H9 (cell line): ENCODE data around the gene KCTD17. TPM values are rescaled to one million over a fixed set of nuclear protein-coding genes. Genes with fewer than 3 reads are reported as not detected.

Source experiments
- DNase-seq: peaks from one replicate; pipeline ENCODE4 v3.0.0-alpha.2; 2017
- H2AFZ ChIP-seq: one replicate; pipeline ENCODE4 v1.6.1; 2013; ENCODE audit warnings: mild to moderate bottlenecking, low read length, control low read depth, moderate library complexity
- H2AK5ac ChIP-seq: 2 replicates; pipeline ENCODE4 v1.6.1; 2013; ENCODE audit warnings: low read length, control low read depth, mixed read lengths; ENCODE audit not compliant: insufficient read length
- H2BK120ac ChIP-seq: one replicate; pipeline ENCODE4 v1.6.1; 2013; ENCODE audit warnings: low read depth, mild to moderate bottlenecking, low read length, control low read depth, inconsistent platforms; ENCODE audit not compliant: poor library complexity, severe bottlenecking
- H2BK12ac ChIP-seq: 2 replicates; pipeline ENCODE4 v1.6.1; 2013; ENCODE audit warnings: low read length, control low read depth, mixed read lengths, low read depth; ENCODE audit not compliant: insufficient read length
- H2BK15ac ChIP-seq: 2 replicates; pipeline ENCODE4 v1.6.1; 2013; ENCODE audit warnings: low read depth, low read length, control low read depth
- H2BK20ac ChIP-seq: one replicate; pipeline ENCODE4 v1.6.1; 2013; ENCODE audit warnings: low read depth, mild to moderate bottlenecking, low read length, control low read depth, inconsistent platforms; ENCODE audit not compliant: poor library complexity, severe bottlenecking
- H2BK5ac ChIP-seq: 2 replicates; pipeline ENCODE4 v1.6.1; 2013; ENCODE audit warnings: low read length, control low read depth, mixed read lengths; ENCODE audit not compliant: insufficient read length
- H3K14ac ChIP-seq: 2 replicates; pipeline ENCODE4 v1.6.1; 2013; ENCODE audit warnings: low read length, control low read depth; ENCODE audit not compliant: insufficient read depth
- H3K18ac ChIP-seq: 2 replicates; pipeline ENCODE4 v1.6.1; 2013; ENCODE audit warnings: low read depth, mild to moderate bottlenecking, mixed read lengths, low read length, control low read depth; ENCODE audit not compliant: insufficient read length
- H3K23ac ChIP-seq: 2 replicates; pipeline ENCODE4 v1.6.1; 2013; ENCODE audit warnings: low read length, control low read depth, mixed read lengths, low read depth; ENCODE audit not compliant: insufficient read length
- H3K23me2 ChIP-seq: 2 replicates; pipeline ENCODE4 v1.6.1; 2013; ENCODE audit warnings: low read depth, mild to moderate bottlenecking, mixed read lengths, low read length, control low read depth; ENCODE audit not compliant: insufficient read length, poor library complexity, severe bottlenecking
- H3K27ac ChIP-seq: 2 replicates; pipeline ENCODE4 v1.5.1; 2013; ENCODE audit warnings: low read length, control low read depth, mixed read lengths, low read depth; ENCODE audit not compliant: insufficient read length
- H3K27me3 ChIP-seq: 2 replicates; pipeline ENCODE4 v1.6.1; 2013; ENCODE audit warnings: low read length, control low read depth, inconsistent platforms; ENCODE audit not compliant: insufficient read depth
- H3K4ac ChIP-seq: 2 replicates; pipeline ENCODE4 v1.6.1; 2013; ENCODE audit warnings: low read depth, mild to moderate bottlenecking, control low read depth, inconsistent platforms, low read length, moderate library complexity
- H3K4me1 ChIP-seq: 2 replicates; pipeline ENCODE4 v1.6.1; 2013; ENCODE audit warnings: low read length, control low read depth, inconsistent platforms; ENCODE audit not compliant: insufficient read depth
- H3K4me2 ChIP-seq: 2 replicates; pipeline ENCODE4 v1.6.1; 2013; ENCODE audit warnings: low read length, control low read depth, mixed read lengths; ENCODE audit not compliant: insufficient read length, insufficient read depth
- H3K56ac ChIP-seq: 2 replicates; pipeline ENCODE4 v1.6.1; 2013; ENCODE audit warnings: low read depth, mild to moderate bottlenecking, mixed read lengths, low read length, control low read depth; ENCODE audit not compliant: insufficient read length
- H3K79me1 ChIP-seq: 2 replicates; pipeline ENCODE4 v1.6.1; 2013; ENCODE audit warnings: low read depth, mild to moderate bottlenecking, moderate library complexity, low read length, control low read depth, inconsistent platforms; ENCODE audit not compliant: insufficient read depth, poor library complexity, severe bottlenecking
- H3K79me2 ChIP-seq: 2 replicates; pipeline ENCODE4 v1.6.1; 2013; ENCODE audit warnings: low read length, control low read depth, inconsistent platforms; ENCODE audit not compliant: insufficient read depth
- H3K9ac ChIP-seq: 2 replicates; pipeline ENCODE4 v1.6.1; 2013; ENCODE audit warnings: low read length, control low read depth, mixed read lengths; ENCODE audit not compliant: insufficient read length; ENCODE audit errors: extremely low read depth
- H3K9me3 ChIP-seq: one replicate; pipeline ENCODE4 v1.6.1; 2013; ENCODE audit warnings: low read depth, low read length, inconsistent platforms; ENCODE audit not compliant: control insufficient read depth
- H3T11ph ChIP-seq: one replicate; pipeline ENCODE4 v1.6.1; 2013; ENCODE audit warnings: mild to moderate bottlenecking, low read length, control low read depth, inconsistent platforms
- H4K20me1 ChIP-seq: one replicate; pipeline ENCODE4 v1.6.1; 2013; ENCODE audit not compliant: control insufficient read depth, insufficient read length, insufficient read depth
- H4K5ac ChIP-seq: 2 replicates; pipeline ENCODE4 v1.6.1; 2013; ENCODE audit warnings: low read depth, mild to moderate bottlenecking, mixed read lengths, low read length, control low read depth; ENCODE audit not compliant: insufficient read length
- H4K8ac ChIP-seq: replicated peaks from 2 replicates; pipeline ENCODE4 v1.6.1; 2013; ENCODE audit warnings: low read length, control low read depth, mixed read lengths, low read depth; ENCODE audit not compliant: insufficient read length
- H4K91ac ChIP-seq: 2 replicates; pipeline ENCODE4 v1.6.1; 2013; ENCODE audit warnings: low read depth, mild to moderate bottlenecking, moderate library complexity, mixed read lengths, low read length, control low read depth; ENCODE audit not compliant: insufficient read length
- H3K27ac Mint-ChIP-seq, 3 experiments: 2 replicates in 2 of 3; 3 replicates in 1 of 3; pipeline ENCODE4 v1.8.0; 2020 to 2021; ENCODE audit warnings: mixed read lengths in 3 of 3, mild to moderate bottlenecking in 1 of 3, moderate library complexity in 1 of 3
- H3K27me3 Mint-ChIP-seq: 2 replicates; pipeline ENCODE4 v1.8.0; 2021; ENCODE audit warnings: low read depth, mild to moderate bottlenecking, moderate library complexity, mixed read lengths
- H3K36me3 Mint-ChIP-seq, 3 experiments: 2 replicates in 2 of 3; 3 replicates in 1 of 3; pipeline ENCODE4 v1.8.0; 2020 to 2021; ENCODE audit warnings: low read depth in 3 of 3, mixed read lengths in 3 of 3; ENCODE audit not compliant: insufficient read depth in 1 of 3
- H3K4me1 Mint-ChIP-seq, 2 experiments: 2 replicates each; pipeline ENCODE4 v1.8.0; 2020; ENCODE audit warnings: mixed read lengths in 2 of 2
- H3K4me3 Mint-ChIP-seq, 2 experiments: 2 replicates in 1 of 2; 3 replicates in 1 of 2; pipeline ENCODE4 v1.8.0; 2020 to 2021; ENCODE audit warnings: mild to moderate bottlenecking in 2 of 2, mixed read lengths in 2 of 2, moderate library complexity in 1 of 2
- H3K9me3 Mint-ChIP-seq, 2 experiments: 2 replicates in 1 of 2; 3 replicates in 1 of 2; pipeline ENCODE4 v1.8.0; 2020; ENCODE audit warnings: mild to moderate bottlenecking in 2 of 2, mixed read lengths in 2 of 2, moderate library complexity in 1 of 2
- CTCF ChIP-seq: fragments of 200-600 bp; sonication (generic); conservative IDR thresholded peaks from 3 replicates; pipeline ENCODE4 v1.8.0; 2021; ENCODE audit warnings: antibody characterized with exemption, mild to moderate bottlenecking
- WGBS: extraction: QIAGEN DNeasy Blood & Tissue Kit; methylation state at CpG from one replicate; pipeline ENCODE4 v1.1.7; 2013; ENCODE audit warnings: missing lambda C conversion rate, low lambda C conversion rate, mixed read lengths; ENCODE audit not compliant: insufficient read length; ENCODE audit errors: extremely low coverage; 5-methylcytosine and 5-hydroxymethylcytosine counted together
- total RNA-seq: library from RNA; stranded (reverse); gene quantifications from 2 replicates; pipeline ENCODE4 v1.2.1, GENCODE V29; 2021

KCTD17 gene
- total RNA-seq, 1 experiment from 2014 or later = 34.1 TPM

DNA sequence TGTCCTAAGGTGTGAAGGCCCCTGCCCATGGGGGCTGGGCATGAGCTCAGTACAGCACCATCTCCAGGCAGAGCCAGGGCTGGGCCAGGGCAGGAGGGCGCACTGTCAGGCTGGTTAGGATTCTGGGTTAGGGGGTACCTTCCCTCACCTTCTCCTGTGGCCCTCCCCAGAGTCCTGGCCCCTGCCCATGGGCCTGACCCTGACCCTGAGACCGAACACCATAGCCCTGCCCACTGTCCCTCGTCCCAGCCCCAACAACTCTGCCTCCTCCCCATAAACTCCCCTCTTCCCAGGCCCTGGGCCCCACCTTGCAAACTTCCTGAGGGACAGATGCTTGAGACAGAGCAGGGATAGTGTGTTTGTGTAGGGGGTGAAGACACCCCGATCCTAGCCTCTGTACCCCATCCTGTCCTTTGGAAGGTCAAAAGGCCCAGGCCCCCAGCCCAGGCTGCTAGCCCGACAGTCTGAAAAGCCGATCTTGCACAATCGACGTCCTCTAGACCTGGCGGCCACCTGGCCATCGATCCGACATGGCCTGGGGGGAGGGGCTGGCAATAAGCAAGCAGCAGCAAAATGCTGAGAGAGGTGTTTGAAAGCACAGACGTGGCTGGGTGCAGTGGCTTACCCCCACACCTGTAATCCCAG lies 60.7 kb downstream of the KCTD17 start:
- peak overlapping the region in 1 of 3 experiments; percentile 29; a peak in 1 of 7 replicates for H3K27ac Mint-ChIP-seq
- Histone ChIP-seq H3K23me2 (no peaks in the 10 kb centered on the region), H3K56ac (no peak overlapping the region), H2BK20ac (no peak overlapping the region), H2BK12ac (no peak overlapping the region), H3K18ac (no peak overlapping the region), H3K4me2 (no peak overlapping the region), H2BK15ac (no peak overlapping the region), H2BK120ac (no peak overlapping the region), H4K20me1 (no peaks in the 10 kb centered on the region), H2AK5ac (no peak overlapping the region), H2AFZ (no peak overlapping the region), H3K79me1 (no peaks in the 10 kb centered on the region), H4K5ac (no peak overlapping the region), H3K9me3 (no peaks in the 10 kb centered on the region), H3K79me2 (no peaks in the 10 kb centered on the region), H3T11ph (no peak overlapping the region), H3K9ac (no peak overlapping the region), H3K14ac (no peak overlapping the region; the same call in 1 of the 2 replicates), H3K27ac (no peak overlapping the region), H2BK5ac (no peak overlapping the region), H3K23ac (no peak overlapping the region), H3K4me1 (no peaks in the 10 kb centered on the region), H4K91ac (no peak overlapping the region), H3K4ac (no peak overlapping the region), H4K8ac (no peak overlapping the region), H3K27me3 (no peaks in the 10 kb centered on the region)
- H3K27me3 Mint-ChIP-seq = peaks cover 24% of the 10 kb centered on the region
- H3K4me3 Mint-ChIP-seq = no peak overlapping the region
- no peak for TF ChIP-seq CTCF
- no peaks in the 10 kb centered on the region for H3K36me3 Mint-ChIP-seq
- no CpG with 5 or more reads among the region's 12 CpGs for WGBS
- no peak for DNase-seq
- H3K9me3 Mint-ChIP-seq = peaks cover 0 to 2% of the 10 kb centered on the region in 2 experiments; a peak in 2 of 5 replicates
- peaks cover 8 to 22% of the 10 kb centered on the region in 2 experiments for H3K4me1 Mint-ChIP-seq

Other genes with a start within 250 kb of the KCTD17 start
- gene PVALB, start 234.7 kb upstream of the KCTD17 start, total RNA-seq = 2.7 and 3.0 TPM in 2 replicates
- not detected in 2 replicates for gene NCF4, start 190.7 kb upstream of the KCTD17 start, total RNA-seq
- not detected in 2 replicates for gene CSF2RB, start 138.1 kb upstream of the KCTD17 start, total RNA-seq
- 31.2 and 31.9 TPM in 2 replicates for gene TST, start 32.3 kb upstream of the KCTD17 start, total RNA-seq
- gene MPST, start 32.0 kb upstream of the KCTD17 start, total RNA-seq = 70.5 and 72.8 TPM in 2 replicates
- gene TMPRSS6, start 58.0 kb downstream of the KCTD17 start, total RNA-seq = not detected in 2 replicates
- gene IL2RB, start 98.2 kb downstream of the KCTD17 start, total RNA-seq = 0.35 TPM in 2 replicates
- 3.8 and 5.0 TPM in 2 replicates for gene C1QTNF6, start 136.5 kb downstream of the KCTD17 start, total RNA-seq
- gene SSTR3, start 160.7 kb downstream of the KCTD17 start, total RNA-seq = 0.68 and 0.72 TPM in 2 replicates
- 2.5 and 2.8 TPM in 2 replicates for gene RAC2, start 192.5 kb downstream of the KCTD17 start, total RNA-seq
- gene CYTH4, start 230.8 kb downstream of the KCTD17 start, total RNA-seq = not detected in 2 replicates